Measurements from ENCODE around the gene OR6Y1. TPM values are rescaled to one million over a fixed set of nuclear protein-coding genes. Genes with fewer than 3 reads are reported as not detected.

Gene OR6Y1
- total RNA-seq (not detected in 2 replicates), polyA plus RNA-seq (not detected in 2 replicates)

GRCh38 chr1:158554352-158554751 lies at the start of gene OR6Y1:
OR6Y1 (minus strand) TSS chr1:158554405; CDS start chr1:158548105, 6,300 bp downstream.
- TF ChIP-seq, protein P1, sequence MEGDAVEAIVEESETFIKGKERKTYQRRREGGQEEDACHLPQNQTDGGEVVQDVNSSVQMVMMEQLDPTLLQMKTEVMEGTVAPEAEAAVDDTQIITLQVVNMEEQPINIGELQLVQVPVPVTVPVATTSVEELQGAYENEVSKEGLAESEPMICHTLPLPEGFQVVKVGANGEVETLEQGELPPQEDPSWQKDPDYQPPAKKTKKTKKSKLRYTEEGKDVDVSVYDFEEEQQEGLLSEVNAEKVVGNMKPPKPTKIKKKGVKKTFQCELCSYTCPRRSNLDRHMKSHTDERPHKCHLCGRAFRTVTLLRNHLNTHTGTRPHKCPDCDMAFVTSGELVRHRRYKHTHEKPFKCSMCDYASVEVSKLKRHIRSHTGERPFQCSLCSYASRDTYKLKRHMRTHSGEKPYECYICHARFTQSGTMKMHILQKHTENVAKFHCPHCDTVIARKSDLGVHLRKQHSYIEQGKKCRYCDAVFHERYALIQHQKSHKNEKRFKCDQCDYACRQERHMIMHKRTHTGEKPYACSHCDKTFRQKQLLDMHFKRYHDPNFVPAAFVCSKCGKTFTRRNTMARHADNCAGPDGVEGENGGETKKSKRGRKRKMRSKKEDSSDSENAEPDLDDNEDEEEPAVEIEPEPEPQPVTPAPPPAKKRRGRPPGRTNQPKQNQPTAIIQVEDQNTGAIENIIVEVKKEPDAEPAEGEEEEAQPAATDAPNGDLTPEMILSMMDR (IDR thresholded peaks at IDR 0.05; ENCODE audit: low read depth, low read length) = no peak
- no peak for DNase-seq (ENCODE audit: low read depth in 1 of 2, low spot score in 1 of 2)
- Histone ChIP-seq H3K9me3 (ENCODE audit: low read depth) (no peaks in the 10 kb centered on the region), H3K27me3 (no peaks in the 10 kb centered on the region), H3K4me3 (no peak within 1 kb of the TSS), H3K27ac (no peak within 1 kb of the TSS), H3K36me3 (no peaks in the 10 kb centered on the region), H3K4me1 (ENCODE audit: low read depth) (no peaks in the 10 kb centered on the region)

DNA sequence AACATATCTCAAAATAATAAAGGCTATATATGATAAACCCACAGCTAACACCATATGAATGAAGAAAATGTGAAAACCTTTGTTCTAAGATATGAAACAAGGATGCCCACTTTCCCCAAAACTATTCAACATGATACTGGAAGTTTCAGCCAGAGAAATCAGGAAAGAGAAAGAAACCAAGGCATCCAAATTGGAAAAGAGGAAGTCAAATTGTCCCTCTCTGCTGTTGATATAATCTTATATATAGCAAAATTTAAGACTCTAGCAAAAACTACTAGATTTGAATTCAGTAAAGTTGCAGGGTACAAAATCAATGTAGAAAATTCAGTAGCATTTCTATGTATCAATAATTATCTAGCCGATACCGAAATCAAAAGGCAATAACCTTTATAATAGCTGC lies 46.5 kb upstream of the OR6Y1 start:
- Histone ChIP-seq H3K36me3 (no peaks in the 10 kb centered on the region), H3K9me3 (ENCODE audit: low read depth) (no peaks in the 10 kb centered on the region), H3K27me3 (no peaks in the 10 kb centered on the region), H3K4me3 (no peak overlapping the region), H3K27ac (no peak overlapping the region), H3K4me1 (ENCODE audit: low read depth) (no peaks in the 10 kb centered on the region)
- DNase-seq (ENCODE audit: low read depth in 1 of 2, low spot score in 1 of 2) = no peak
- TF ChIP-seq, protein P1 (IDR thresholded peaks at IDR 0.05; ENCODE audit: low read depth, low read length) = no peak

DNA sequence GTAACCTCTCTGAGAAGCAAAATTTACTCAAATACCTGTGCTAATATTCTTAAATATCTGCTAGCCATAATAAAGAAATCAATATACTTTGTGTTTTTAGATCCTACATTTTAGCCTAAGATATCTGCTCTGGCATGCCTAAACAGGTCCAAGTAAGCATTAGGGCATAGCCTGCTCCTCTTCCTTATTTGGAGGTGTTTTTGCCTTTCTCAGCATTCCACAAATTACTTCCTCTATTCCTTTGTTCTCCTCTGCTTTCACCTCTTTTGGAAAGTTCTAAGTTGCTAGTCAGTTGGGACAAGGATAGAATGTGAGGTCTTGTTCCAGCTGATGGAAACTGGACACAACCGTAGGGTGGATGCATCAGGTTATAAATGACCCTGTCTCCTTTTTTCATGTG lies 32.7 kb upstream of the OR6Y1 start:
- no peak for DNase-seq (ENCODE audit: low read depth in 1 of 2, low spot score in 1 of 2)
- TF ChIP-seq, protein P1 (IDR thresholded peaks at IDR 0.05; ENCODE audit: low read depth, low read length) = no peak
- Histone ChIP-seq H3K27me3 (no peaks in the 10 kb centered on the region), H3K9me3 (ENCODE audit: low read depth) (no peaks in the 10 kb centered on the region), H3K36me3 (no peaks in the 10 kb centered on the region), H3K4me1 (ENCODE audit: low read depth) (peaks cover 8% of the 10 kb centered on the region), H3K27ac (no peak overlapping the region), H3K4me3 (no peak overlapping the region)

DNA sequence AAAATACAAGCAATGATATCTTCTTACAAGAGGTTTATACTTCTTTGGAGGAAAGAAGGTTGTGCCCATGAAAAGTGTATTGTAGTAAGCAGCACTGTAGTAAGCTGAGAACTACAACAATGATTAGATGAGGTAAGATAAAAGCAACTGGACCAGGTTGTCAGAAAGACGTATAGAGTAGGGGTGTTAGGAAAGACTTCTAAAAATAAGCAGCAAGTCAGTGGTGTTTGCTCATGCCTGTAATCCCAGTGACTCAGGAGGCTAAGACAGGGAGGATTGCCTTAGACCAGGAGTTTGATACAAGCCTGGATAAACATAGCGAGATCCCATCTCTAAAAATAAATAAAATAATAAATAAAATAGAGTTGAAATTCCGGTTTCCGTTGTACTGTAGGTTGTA lies 29.8 kb upstream of the OR6Y1 start:
- no peaks in the 10 kb centered on the region for H3K9me3 ChIP-seq (ENCODE audit: low read depth)
- peak in 1 of 2 donors; percentile 4 for DNase-seq (ENCODE audit: low read depth in 1 of 2, low spot score in 1 of 2)
- H3K4me3 ChIP-seq = no peak overlapping the region
- no peaks in the 10 kb centered on the region for H3K36me3 ChIP-seq
- TF ChIP-seq, protein P1 (IDR thresholded peaks at IDR 0.05; ENCODE audit: low read depth, low read length) = no peak
- peak overlapping the region; percentile 25 for H3K27ac ChIP-seq
- H3K27me3 ChIP-seq = no peaks in the 10 kb centered on the region
- peaks cover 18% of the 10 kb centered on the region for H3K4me1 ChIP-seq (ENCODE audit: low read depth)

GRCh38 chr1:158579733-158580132 lies 25.5 kb upstream of the OR6Y1 start, which contains the start of gene OR10X1:
OR10X1 (minus strand) TSS chr1:158579899; CDS start chr1:158579899, 0 bp downstream.
- Histone ChIP-seq H3K4me1 (ENCODE audit: low read depth) (peaks cover 18% of the 10 kb centered on the region), H3K4me3 (no peak within 1 kb of the TSS), H3K9me3 (ENCODE audit: low read depth) (no peaks in the 10 kb centered on the region), H3K27ac (no peak within 1 kb of the TSS), H3K27me3 (no peaks in the 10 kb centered on the region), H3K36me3 (no peaks in the 10 kb centered on the region)
- TF ChIP-seq, protein P1 (IDR thresholded peaks at IDR 0.05; ENCODE audit: low read depth, low read length) = no peak
- DNase-seq (ENCODE audit: low read depth in 1 of 2, low spot score in 1 of 2) = no peak

GRCh38 chr1:158577561-158577960 lies 23.4 kb upstream of the OR6Y1 start:
- H3K27ac ChIP-seq = no peak overlapping the region

More at GRCh38 chr1:158577561-158577960, 23.4 kb upstream of the OR6Y1 start:
- H3K27me3 ChIP-seq = no peaks in the 10 kb centered on the region
- H3K4me3 ChIP-seq = no peak overlapping the region
- TF ChIP-seq, protein P1 (IDR thresholded peaks at IDR 0.05; ENCODE audit: low read depth, low read length) = no peak
- H3K36me3 ChIP-seq = no peaks in the 10 kb centered on the region
- no peak for DNase-seq (ENCODE audit: low read depth in 1 of 2, low spot score in 1 of 2)
- no peaks in the 10 kb centered on the region for H3K9me3 ChIP-seq (ENCODE audit: low read depth)
- peaks cover 11% of the 10 kb centered on the region for H3K4me1 ChIP-seq (ENCODE audit: low read depth)

Data from cardiac muscle cell (in vitro differentiated cells and primary cell).